Keratinocyte (primary cell): Measurements from ENCODE around the gene STXBP3. TPM values are rescaled to one million over a fixed set of nuclear protein-coding genes. Genes with fewer than 3 reads are reported as not detected.

Experiments
- DNase-seq: peaks from one replicate; pipeline ENCODE4 v3.0.0-alpha.2; 2011; ENCODE audit warnings: low read depth, missing footprints, low spot score
- FAIRE-seq: peaks from 2 replicates; lab custom pipeline; 2011; peaks lifted over from hg19 to GRCh38; lab: Jason Lieb, UNC
- H2AFZ ChIP-seq: 2 replicates; pipeline ENCODE4 v1.6.0; 2012; ENCODE audit warnings: low read length, control low read depth, inconsistent platforms; ENCODE audit not compliant: control insufficient read depth
- H3K27ac ChIP-seq: 2 replicates; pipeline ENCODE4 v1.5.1; 2011; ENCODE audit warnings: low read length; ENCODE audit not compliant: control insufficient read depth, insufficient read depth
- H3K27me3 ChIP-seq: 3 replicates; pipeline ENCODE4 v1.6.0; 2011; ENCODE audit warnings: low read length; ENCODE audit not compliant: control insufficient read depth, insufficient read depth; ENCODE audit errors: extremely low read depth
- H3K36me3 ChIP-seq, 2 experiments: 2 replicates in 1 of 2; 3 replicates in 1 of 2; pipeline ENCODE4 v1.5.1; 2011; ENCODE audit warnings: low read length in 2 of 2, mild to moderate bottlenecking in 1 of 2; ENCODE audit not compliant: control insufficient read depth in 2 of 2, insufficient read depth in 2 of 2; ENCODE audit errors: extremely low read depth in 1 of 2
- H3K4me1 ChIP-seq: 3 replicates; pipeline ENCODE4 v1.5.1; 2011; ENCODE audit warnings: low read length; ENCODE audit not compliant: control insufficient read depth, insufficient read depth; ENCODE audit errors: extremely low read depth
- H3K4me2 ChIP-seq: 3 replicates; pipeline ENCODE4 v1.6.0; 2011; ENCODE audit warnings: low read depth, low read length; ENCODE audit not compliant: control insufficient read depth, insufficient read depth; ENCODE audit errors: extremely low read depth
- H3K4me3 ChIP-seq, 3 experiments: fragments of 200-600 bp in 1 of 3; sonication (generic) in 1 of 3; 2 replicates in 2 of 3; 3 replicates in 1 of 3; pipeline ENCODE4 v1.5.1; 2011 to 2016; ENCODE audit warnings: low read length in 3 of 3, mild to moderate bottlenecking in 3 of 3, control low read depth in 2 of 3, inconsistent platforms in 1 of 3, low read depth in 1 of 3, mixed read lengths in 1 of 3, mixed run types in 1 of 3, moderate library complexity in 1 of 3; ENCODE audit not compliant: control insufficient read depth in 2 of 3, insufficient read depth in 2 of 3; ENCODE audit errors: extremely low read depth in 1 of 3
- H3K79me2 ChIP-seq: 2 replicates; pipeline ENCODE4 v1.6.0; 2012; ENCODE audit warnings: low read length; ENCODE audit not compliant: control insufficient read depth, insufficient read depth
- H3K9ac ChIP-seq: 3 replicates; pipeline ENCODE4 v1.6.0; 2011; ENCODE audit warnings: low read length; ENCODE audit not compliant: control insufficient read depth, insufficient read depth; ENCODE audit errors: extremely low read depth
- H3K9me1 ChIP-seq: 3 replicates; pipeline ENCODE4 v1.6.0; 2011; ENCODE audit warnings: low read length; ENCODE audit not compliant: control insufficient read depth, insufficient read depth; ENCODE audit errors: extremely low read depth
- H3K9me3 ChIP-seq: 2 replicates; pipeline ENCODE4 v1.5.1; 2012; ENCODE audit warnings: low read depth, low read length; ENCODE audit not compliant: control insufficient read depth
- H4K20me1 ChIP-seq: 3 replicates; pipeline ENCODE4 v1.6.0; 2011; ENCODE audit warnings: low read length; ENCODE audit not compliant: control insufficient read depth, insufficient read depth; ENCODE audit errors: extremely low read depth
- EZH2 ChIP-seq: IDR thresholded peaks from one replicate; pipeline ENCODE4 v1.6.1; 2012; ENCODE audit warnings: inconsistent platforms, mild to moderate bottlenecking, low read length, moderate library complexity
- dilution Hi-C: fragments of 300-500 bp; cut with MboI; formaldehyde crosslinking; loops from one replicate; pipeline ENCODE4 v1.7.0; 2020; ENCODE audit warnings: low sequenced_read_pairs; ENCODE audit not compliant: extremely low pct_ligation_motif_present
- polyA plus RNA-seq, 5 experiments: library from polyadenylated mRNA; depleted of rRNA in 3 of 5; stranded (reverse) in 3 of 5; stranded (forward) in 1 of 5; unstranded in 1 of 5; fragments of >200 nt; gene quantifications; 1 replicate in 1 of 5; 2 replicates in 3 of 5; 3 replicates in 1 of 5; pipeline versions ENCODE4 v1.2.1 to v1.2.3, GENCODE V29; 2011 to 2012; ENCODE audit warnings: missing spikeins in 2 of 5, low read depth in 1 of 5, low replicate concordance in 1 of 5
- TF ChIP-seq, protein P1 (sequence below), 3 experiments: IDR thresholded peaks in 1 of 3; conservative IDR thresholded peaks in 1 of 3; optimal IDR thresholded peaks in 1 of 3; 2 replicates in 2 of 3; 3 replicates in 1 of 3; pipeline versions ENCODE3 to v1.5.1; 2011; ENCODE audit warnings: low read length in 3 of 3, mild to moderate bottlenecking in 3 of 3, moderate library complexity in 2 of 3, control low read depth in 1 of 3, inconsistent platforms in 1 of 3; ENCODE audit not compliant: insufficient read depth in 2 of 3; ENCODE audit errors: extremely low read depth in 1 of 3

STXBP3 gene
- polyA plus RNA-seq, 1 donor (not counting 4 experiments of a cell fraction or from before 2014, with no cell fraction given): 36.3 TPM

DNA sequence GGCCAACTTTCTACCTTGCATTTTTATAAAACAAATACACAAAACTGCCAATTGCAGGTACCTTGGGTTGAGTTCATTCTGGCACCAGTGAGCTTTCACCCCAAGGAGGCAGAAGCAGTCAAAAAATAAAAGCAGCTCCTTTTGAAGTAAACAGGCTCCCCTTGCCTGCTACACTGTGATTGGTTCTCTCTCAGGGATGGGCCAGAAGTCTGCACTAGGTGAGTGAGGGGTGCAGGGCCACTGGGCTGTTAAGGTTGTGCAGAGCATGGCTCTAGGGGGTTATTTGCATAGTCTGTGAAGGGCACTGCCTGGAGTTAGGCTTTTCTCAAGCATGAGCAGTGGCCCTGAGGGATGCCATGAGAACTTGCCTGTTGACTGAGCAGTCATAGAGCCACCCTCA, 71.3 kb downstream of the STXBP3 start:
- FAIRE-seq (no peak), DNase-seq (no peak)
- H2AFZ ChIP-seq: no peak overlapping the region
- H3K79me2 ChIP-seq: no peaks in the 10 kb centered on the region
- H3K4me2 ChIP-seq: no peak overlapping the region
- no peak overlapping the region for H3K9ac ChIP-seq
- H4K20me1 ChIP-seq: no peaks in the 10 kb centered on the region
- no peak overlapping the region for H3K4me3 ChIP-seq
- peaks cover 26% of the 10 kb centered on the region for H3K4me1 ChIP-seq
- TF ChIP-seq EZH2: no peak
- TF ChIP-seq, protein P1, sequence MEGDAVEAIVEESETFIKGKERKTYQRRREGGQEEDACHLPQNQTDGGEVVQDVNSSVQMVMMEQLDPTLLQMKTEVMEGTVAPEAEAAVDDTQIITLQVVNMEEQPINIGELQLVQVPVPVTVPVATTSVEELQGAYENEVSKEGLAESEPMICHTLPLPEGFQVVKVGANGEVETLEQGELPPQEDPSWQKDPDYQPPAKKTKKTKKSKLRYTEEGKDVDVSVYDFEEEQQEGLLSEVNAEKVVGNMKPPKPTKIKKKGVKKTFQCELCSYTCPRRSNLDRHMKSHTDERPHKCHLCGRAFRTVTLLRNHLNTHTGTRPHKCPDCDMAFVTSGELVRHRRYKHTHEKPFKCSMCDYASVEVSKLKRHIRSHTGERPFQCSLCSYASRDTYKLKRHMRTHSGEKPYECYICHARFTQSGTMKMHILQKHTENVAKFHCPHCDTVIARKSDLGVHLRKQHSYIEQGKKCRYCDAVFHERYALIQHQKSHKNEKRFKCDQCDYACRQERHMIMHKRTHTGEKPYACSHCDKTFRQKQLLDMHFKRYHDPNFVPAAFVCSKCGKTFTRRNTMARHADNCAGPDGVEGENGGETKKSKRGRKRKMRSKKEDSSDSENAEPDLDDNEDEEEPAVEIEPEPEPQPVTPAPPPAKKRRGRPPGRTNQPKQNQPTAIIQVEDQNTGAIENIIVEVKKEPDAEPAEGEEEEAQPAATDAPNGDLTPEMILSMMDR (optimal IDR thresholded peaks at IDR 0.05 in 1 of 3, IDR thresholded peaks at IDR 0.05 in 1 of 3, conservative IDR thresholded peaks at IDR 0.05 in 1 of 3; ENCODE audit: extremely low read depth in 1 of 3, insufficient read depth in 2 of 3, low read length in 3 of 3): peak in 1 of 3 experiments; percentile 3
- H3K27me3 ChIP-seq: no peaks in the 10 kb centered on the region
- no peaks in the 10 kb centered on the region for H3K9me3 ChIP-seq
- dilution Hi-C loops: no loop called here
- H3K9me1 ChIP-seq: no peaks in the 10 kb centered on the region
- H3K36me3 ChIP-seq: peaks cover 0 to 4% of the 10 kb centered on the region in 2 experiments
- H3K27ac ChIP-seq: no peak overlapping the region

DNA sequence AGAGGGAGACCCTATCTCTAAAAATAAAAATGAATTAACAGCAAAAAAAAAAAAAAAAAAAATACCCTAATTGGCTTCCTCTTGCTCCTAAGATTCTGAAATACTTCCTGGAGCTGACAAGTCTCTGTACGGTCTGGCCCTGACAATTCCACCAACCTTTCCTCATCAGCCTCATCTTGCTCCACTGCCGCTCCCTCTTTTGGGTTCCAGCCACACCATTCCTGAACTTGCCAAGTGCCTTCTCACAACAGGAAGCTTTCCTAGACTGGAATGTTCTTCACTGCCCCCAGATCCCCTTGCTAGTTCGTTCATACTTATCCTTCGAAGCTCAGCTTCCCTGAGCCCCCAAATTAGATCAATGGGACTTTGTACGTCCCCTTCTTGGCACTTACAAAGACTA, 73.4 kb downstream of the STXBP3 start:
- H2AFZ ChIP-seq: no peak overlapping the region
- TF ChIP-seq, protein P1 (optimal IDR thresholded peaks at IDR 0.05 in 1 of 3, IDR thresholded peaks at IDR 0.05 in 1 of 3, conservative IDR thresholded peaks at IDR 0.05 in 1 of 3; ENCODE audit: extremely low read depth in 1 of 3, insufficient read depth in 2 of 3, low read length in 3 of 3): no peak
- no peak for TF ChIP-seq EZH2
- FAIRE-seq: no peak
- dilution Hi-C loops: no loop called here
- H3K27me3 ChIP-seq: no peaks in the 10 kb centered on the region
- H4K20me1 ChIP-seq: no peaks in the 10 kb centered on the region
- H3K4me2 ChIP-seq: no peak overlapping the region
- no peak overlapping the region for H3K27ac ChIP-seq
- H3K36me3 ChIP-seq: peaks cover 4% of the 10 kb centered on the region in 2 experiments
- no peak for DNase-seq
- H3K9me1 ChIP-seq: no peaks in the 10 kb centered on the region
- H3K4me1 ChIP-seq: peaks cover 18% of the 10 kb centered on the region
- H3K79me2 ChIP-seq: no peaks in the 10 kb centered on the region
- H3K9me3 ChIP-seq: no peaks in the 10 kb centered on the region
- H3K9ac ChIP-seq: no peak overlapping the region
- H3K4me3 ChIP-seq: no peak overlapping the region
